ENCODE results near the gene SLC29A2.
"Not testable (repeated sequence)": the region's sequence is repeated elsewhere in the genome, so short reads cannot be mapped to it uniquely, and the experiment has no call there.

Gene SLC29A2

GRCh38 chr11:66380264-66380663, 8.7 kb upstream of the SLC29A2 start:
- DNase-seq = not testable (repeated sequence)

DNA sequence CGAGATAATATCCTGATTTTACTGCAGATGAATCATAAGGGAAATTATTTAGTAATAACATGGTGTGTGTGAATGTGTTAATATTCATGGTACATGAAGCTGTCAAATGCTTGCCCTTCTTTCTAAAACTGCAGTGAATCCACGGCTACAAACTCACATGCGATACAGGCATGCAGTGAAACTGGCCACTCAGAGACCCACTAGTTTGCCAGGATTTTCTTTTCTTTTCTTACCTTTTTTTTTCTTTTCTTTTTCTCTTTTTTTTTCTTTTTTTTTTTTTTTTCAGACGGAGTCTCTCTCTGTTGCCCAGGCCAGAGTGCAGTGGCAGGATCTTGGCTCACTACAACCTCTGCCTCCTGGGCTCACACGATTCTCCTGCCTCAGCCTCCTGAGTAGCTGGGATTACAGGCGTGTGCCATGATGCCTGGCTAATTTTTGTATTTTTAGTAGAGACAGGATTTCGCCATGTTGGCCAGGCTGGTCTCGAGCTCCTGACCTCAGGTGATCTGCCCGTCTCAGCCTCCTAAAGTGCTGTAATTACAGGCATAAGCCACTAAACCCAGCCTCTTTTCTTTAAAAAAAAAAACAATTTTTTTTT, 2.2 kb upstream of the SLC29A2 start:
- DNase-seq = not testable (repeated sequence)

- DNase-seq = no peak
These were observed 1.7 kb upstream of the SLC29A2 start for GRCh38 chr11:66373265-66373664.

GRCh38 chr11:66369073-66369894, 2.3 kb downstream of the SLC29A2 start:
- no peak for DNase-seq

- DNase-seq = no peak
These were observed 3.1 kb downstream of the SLC29A2 start for GRCh38 chr11:66368484-66368883.

GRCh38 chr11:66367561-66368312, 3.8 kb downstream of the SLC29A2 start:
- no peak for DNase-seq

- DNase-seq = no peak
These were observed 4.6 kb downstream of the SLC29A2 start for GRCh38 chr11:66366844-66367477.

GRCh38 chr11:66365711-66366619, 5.6 kb downstream of the SLC29A2 start:
- no peak for DNase-seq

DNA sequence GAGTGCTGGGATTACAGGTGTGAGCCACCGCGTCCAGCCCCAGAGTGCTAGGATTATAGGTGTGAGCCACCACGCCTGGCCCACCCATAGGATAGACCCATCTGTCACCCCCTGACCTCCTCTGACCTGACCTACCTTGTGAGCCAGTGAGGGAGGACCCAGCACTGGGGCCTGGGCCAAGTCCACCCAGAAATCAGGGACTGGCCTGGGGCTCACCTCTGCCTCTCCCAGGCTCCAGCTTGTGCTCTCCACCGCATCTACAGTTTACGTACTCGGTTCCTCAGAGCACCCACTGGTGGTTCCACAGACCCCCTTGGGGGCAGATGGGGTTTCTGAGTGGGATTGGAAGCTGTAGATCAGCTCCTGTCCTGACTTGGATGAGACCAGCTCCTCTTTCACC, 6.4 kb downstream of the SLC29A2 start:
- no peak for DNase-seq

DNA sequence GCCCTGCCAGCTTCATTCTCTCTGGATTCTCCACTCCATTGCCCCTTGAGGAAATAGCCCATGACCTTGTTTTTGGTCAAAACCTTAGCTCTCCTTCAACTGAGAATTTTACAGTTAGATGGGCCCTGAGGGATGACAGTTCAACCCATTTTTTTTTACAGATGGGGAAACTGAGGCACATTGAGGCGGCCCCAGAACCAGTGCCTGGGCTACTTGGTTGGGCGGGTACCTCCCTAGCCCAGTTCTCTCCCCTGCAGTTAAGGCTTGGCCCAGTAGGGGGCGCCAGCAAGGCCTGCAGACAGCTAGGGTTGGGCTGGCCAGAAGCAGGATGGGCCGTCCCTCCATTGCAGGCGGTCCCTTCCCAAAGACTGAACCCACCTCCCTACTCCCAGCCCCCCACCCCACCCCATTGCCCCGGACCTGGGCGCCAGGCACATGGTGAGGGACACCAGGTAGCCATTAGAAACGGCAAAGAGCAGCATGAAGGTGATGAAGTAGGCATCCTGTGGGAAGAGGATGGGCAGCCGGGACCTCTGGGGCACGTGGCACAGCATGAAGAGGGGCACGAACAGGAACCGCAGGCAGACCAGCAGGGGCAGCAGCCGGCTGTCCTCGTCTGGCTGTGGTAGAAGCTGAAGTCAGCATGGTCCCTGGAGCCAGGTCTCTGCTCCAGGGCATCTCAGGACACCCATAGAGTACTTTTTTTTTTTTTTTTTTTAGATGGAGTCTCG, 7.6 kb downstream of the SLC29A2 start:
- DNase-seq = peak; percentile 19

GRCh38 chr11:66363187-66363601, 8.4 kb downstream of the SLC29A2 start:
- DNase-seq = no peak

DNA sequence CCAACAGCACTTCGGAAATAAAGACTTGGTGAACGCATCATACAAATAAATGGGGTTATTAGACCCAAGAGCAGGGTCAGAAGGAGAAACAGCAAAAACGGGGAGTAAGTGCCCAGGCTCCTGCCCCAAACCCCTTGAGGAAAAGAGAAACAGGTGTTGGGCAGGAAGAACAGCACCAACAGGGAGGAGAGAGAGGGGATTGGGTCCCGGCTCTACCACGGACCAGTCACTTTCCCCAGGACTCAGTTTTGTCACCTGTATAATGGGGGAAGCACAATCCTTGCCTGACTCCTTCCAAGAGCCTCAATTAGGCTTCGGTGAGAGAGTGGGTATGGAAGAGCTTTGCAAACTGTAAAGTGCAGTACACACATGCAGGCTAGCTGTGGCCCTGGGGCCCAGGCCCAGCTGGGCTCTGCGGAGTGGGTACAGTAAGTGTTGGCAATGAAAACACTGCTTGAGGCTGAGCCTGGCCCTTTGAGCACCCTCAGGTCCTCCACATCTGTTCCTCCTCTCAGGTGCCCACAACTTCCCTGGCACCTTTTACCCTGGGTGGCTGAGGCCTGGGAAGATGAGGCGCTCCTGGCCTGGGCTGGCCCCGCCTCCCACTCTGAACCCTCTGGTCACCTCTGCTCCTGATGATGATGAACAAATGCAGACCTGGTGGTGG, 8.9 kb downstream of the SLC29A2 start:
- no peak for DNase-seq

DNA sequence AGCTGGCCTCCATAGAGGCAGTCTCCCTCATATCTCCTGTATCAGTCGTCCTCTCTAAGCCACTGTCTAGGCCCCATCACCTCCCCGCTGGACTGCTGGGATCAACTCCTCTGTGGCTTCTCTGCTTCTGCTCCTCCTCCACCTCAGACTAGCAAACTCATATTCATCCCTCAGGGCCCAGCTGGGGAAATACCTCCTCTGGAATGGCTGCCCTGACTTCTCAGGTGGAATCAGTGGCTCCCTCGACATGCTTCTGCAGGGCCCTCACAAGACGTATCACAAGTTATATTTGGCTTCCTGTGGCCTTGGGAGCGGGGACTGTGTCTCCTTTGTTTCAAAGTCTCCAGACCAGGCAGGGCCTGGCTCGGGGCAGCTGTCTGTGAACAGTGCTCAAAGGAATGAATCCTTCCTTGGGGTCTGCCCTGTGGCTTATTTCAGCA, 10.0 kb downstream of the SLC29A2 start:
- DNase-seq = no peak

DNA sequence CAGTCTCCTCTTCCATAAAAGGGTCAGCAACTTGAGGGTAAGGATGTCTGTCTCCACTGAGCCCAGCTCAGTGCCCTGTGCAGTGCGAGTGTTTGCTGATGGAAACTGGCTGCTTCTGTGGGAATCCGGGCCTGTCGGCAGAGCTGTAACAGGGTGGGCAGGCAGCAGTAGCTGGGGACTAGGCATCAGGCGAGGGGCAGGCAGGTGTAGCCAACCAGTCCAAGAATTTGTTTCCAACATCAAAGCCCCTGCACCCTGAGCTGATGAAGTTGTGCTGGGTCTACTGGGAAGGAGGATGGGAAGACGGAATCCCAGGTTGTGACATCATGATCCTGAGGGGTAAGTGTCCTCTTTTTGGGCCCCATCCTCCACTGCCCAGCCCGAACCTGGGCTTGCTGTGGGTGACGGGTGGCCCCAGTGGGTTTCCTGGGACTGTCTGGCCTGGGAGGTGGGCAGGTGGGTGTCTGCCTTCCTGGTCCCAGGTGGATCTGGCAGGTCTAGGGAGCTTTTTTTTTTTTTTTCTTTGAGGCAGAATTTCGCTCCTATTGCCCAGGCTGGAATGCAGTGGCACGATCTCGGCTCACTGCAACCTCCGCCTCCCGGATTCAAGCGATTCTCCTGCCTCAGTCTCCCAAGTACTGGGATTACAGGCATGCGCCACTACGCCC, 11.0 kb downstream of the SLC29A2 start:
- no peak for DNase-seq

- no peak for DNase-seq
These were observed 11.9 kb downstream of the SLC29A2 start for GRCh38 chr11:66359662-66360087.

DNA sequence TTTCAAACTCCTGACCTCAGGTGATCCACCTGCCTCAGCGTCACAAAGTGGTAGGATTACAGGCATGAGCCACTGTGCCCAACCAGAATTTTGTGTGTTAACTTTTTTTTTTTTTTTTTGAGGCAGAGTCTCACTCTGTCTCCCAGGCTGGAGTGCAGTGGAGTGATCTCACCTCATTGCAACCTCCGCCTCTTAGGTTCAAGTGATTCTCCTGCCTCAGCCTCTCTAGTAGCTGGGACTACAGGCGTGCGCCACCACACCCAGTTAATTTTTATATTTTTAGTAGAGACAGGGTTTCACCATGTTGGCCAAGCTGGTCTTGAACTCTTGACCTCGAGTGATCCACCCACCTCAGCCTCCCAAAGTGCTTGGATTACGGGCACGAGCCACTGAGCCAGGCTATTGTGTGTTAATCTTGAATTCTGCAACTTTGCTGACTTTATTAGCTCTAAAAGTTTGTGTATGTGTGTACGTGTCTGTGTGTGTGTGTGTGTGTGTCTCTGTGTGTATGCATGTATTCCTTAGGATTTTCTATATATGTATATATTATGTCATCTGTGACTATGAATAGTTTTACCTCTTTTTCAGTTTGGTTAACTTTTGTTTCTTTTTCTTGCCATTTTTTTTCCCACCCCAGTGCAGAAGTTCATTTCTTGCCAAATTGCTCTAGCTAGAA, 20.9 kb downstream of the SLC29A2 start:
- DNase-seq = not testable (repeated sequence)

DNA sequence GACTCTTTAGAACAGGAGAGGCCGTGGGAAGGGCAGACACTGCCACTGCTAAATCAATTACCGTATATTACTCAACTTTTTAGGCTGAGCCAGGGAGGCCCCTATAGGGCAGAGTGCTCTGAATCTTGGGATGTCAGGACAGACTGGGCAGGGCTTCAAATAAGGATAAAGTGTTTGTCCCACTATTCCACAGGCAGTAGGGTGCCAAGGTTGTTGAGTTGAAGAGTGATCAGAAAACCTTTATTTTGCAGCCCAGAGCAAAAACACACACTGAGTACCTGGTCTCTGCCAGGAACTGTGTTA, 22.5 kb downstream of the SLC29A2 start:
- DNase-seq = no peak

DNA sequence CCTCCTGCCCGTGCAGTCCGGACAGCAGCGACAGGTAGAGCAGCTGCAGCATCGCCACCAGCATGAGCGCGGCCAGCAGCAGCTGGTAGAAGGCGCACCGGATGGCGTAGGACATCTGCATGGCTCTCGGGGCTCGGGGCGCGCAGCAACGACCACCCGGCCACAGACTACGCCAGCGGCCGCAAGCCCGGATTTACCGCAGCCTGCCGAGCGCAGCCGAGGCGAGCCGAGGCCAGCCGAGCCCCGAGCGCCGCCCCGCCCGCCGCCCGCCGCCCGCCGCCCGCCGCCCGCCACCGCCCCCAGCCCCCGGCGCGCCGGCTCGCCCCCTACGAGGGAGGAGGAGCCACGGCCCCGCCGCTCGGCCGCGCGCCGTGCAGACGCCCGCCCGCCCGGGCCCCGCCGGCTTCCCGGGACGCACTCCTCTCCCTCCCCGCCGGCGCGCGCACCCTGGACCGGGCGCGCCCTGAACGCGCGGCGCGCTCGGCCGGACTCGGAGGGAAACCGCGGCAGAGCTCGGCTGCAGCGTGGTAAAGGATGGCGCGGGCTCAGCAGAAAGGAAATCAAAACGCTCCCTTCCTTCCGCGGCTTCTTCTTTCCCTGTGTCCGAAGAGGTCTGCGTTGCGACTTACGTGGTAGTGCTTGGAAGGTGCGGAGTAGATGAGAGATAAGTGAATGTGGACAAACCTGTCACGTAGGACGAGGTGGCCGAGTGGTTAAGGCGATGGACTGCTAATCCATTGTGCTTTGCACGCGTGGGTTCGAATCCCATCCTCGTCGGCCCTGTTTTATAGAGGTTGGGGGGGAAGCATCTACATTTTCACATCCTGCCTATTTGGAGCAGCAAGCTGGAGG, 23.9 kb downstream of the SLC29A2 start, which contains the start of gene B4GAT1:
B4GAT1 (minus strand) TSS at position 205 of the 852 bp plus-strand sequence; CDS start at position 121, 84 bp downstream.
- DNase-seq = peak; percentile 91
